CD4-positive, alpha-beta T cell treated with Interleukin-15 for 1 hour (primary cell): ENCODE measurements around the gene ZNF117.
"Not testable (repeated sequence)": the region's sequence is repeated elsewhere in the genome, so short reads cannot be mapped to it uniquely, and the experiment has no call there.

Experiments used
- DNase-seq: peaks from one replicate; pipeline ENCODE4 v3.0.0-alpha.2; 2020

ZNF117 gene

GRCh38 chr7:64996305-64996704, 5.5 kb upstream of the ZNF117 start:
- no peak for DNase-seq

- no peak for DNase-seq
Measured at GRCh38 chr7:64993901-64994300, 3.1 kb upstream of the ZNF117 start.

- DNase-seq: no peak
Measured at GRCh38 chr7:64992971-64993370, 2.1 kb upstream of the ZNF117 start.

GRCh38 chr7:64990216-64990615, 620 bp downstream of the ZNF117 start:
- no peak for DNase-seq

- no peak for DNase-seq
Measured at GRCh38 chr7:64978497-64979203, 12.2 kb downstream of the ZNF117 start.

GRCh38 chr7:64965594-64965993, 25.2 kb downstream of the ZNF117 start:
- no peak for DNase-seq

- DNase-seq: no peak
Measured at GRCh38 chr7:64959072-64959747, 31.6 kb downstream of the ZNF117 start.

GRCh38 chr7:64951250-64951848, 39.5 kb downstream of the ZNF117 start:
- no peak for DNase-seq

GRCh38 chr7:64950673-64951072, 40.2 kb downstream of the ZNF117 start:
- DNase-seq: not testable (repeated sequence)

GRCh38 chr7:64948774-64949173, 42.1 kb downstream of the ZNF117 start:
- not testable (repeated sequence) for DNase-seq

GRCh38 chr7:64947252-64948000, 43.4 kb downstream of the ZNF117 start:
- DNase-seq: no peak

- no peak for DNase-seq
Measured at GRCh38 chr7:64946772-64947171, 44.1 kb downstream of the ZNF117 start.

- no peak for DNase-seq
Measured at GRCh38 chr7:64945503-64946175, 45.2 kb downstream of the ZNF117 start.

- DNase-seq: not testable (repeated sequence)
Measured at GRCh38 chr7:64944667-64945502, 46.0 kb downstream of the ZNF117 start.

GRCh38 chr7:64940021-64940420, 50.8 kb downstream of the ZNF117 start:
- DNase-seq: not testable (repeated sequence)

GRCh38 chr7:64938540-64938939, 52.3 kb downstream of the ZNF117 start:
- DNase-seq: no peak

GRCh38 chr7:64934478-64934877, 56.4 kb downstream of the ZNF117 start:
- DNase-seq: no peak

GRCh38 chr7:64928252-64929187, 62.3 kb downstream of the ZNF117 start:
- DNase-seq: not testable (repeated sequence)
